HG03060 (cell line): ENCODE data around the gene ELOB.

ENCODE experiments used
- ATAC-seq: cut with Tn5 transposase; IDR thresholded peaks from one replicate; pipeline ENCODE4 v1.9.1; 2021; ENCODE audit warnings: low read depth, moderate number of reproducible peaks; ENCODE audit not compliant: unreplicated experiment

ELOB gene

GRCh38 chr16:2777231-2777902, at the start of gene ELOB:
Gene ELOB, minus strand, starts transcription at chr16:2777280. Its CDS starts 41 bp downstream, at chr16:2777239.
- ATAC-seq = no peak

DNA sequence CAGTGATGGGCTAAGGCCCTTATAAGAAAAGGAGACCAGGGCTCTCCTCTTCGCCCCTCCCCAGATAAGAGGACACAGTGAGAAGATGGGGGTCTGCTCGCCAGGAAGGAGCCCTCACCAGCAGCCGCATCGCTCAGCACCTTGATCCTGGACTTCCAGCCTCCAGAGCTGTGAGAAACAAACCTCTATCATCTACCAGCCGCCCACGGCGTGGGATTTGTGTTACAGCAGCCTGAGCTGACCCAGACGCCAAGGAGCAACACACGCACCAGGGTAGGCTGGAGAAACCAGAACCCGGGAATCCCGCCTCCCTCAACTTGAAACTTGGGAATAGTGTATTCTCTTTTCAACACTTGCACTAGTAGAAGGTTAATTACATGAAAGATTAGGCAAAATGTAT, 48.8 kb upstream of the ELOB start:
- no peak for ATAC-seq

GRCh38 chr16:2825049-2825742, 48.1 kb upstream of the ELOB start:
- ATAC-seq = no peak

- no peak for ATAC-seq
Observed at GRCh38 chr16:2824626-2825025, 47.5 kb upstream of the ELOB start.

DNA sequence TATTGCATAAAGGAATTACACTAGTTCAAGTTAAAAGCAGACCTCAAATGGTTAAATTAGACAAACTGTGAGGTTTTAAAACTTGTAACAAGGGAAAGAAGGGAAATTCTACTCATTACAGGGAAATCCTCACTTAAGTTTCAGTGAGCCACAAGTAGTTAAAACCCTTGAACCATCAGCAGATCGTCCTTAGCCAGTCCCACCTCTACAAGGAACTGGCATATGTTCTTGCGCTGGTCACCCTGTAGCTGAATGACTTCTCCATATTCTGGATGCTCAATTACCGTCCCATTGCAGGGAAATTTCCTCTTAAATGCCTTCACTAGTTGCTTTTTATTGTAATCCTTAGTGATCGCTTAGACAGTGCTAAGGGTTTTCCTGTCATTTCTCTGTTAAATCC, 45.4 kb upstream of the ELOB start:
- no peak for ATAC-seq

DNA sequence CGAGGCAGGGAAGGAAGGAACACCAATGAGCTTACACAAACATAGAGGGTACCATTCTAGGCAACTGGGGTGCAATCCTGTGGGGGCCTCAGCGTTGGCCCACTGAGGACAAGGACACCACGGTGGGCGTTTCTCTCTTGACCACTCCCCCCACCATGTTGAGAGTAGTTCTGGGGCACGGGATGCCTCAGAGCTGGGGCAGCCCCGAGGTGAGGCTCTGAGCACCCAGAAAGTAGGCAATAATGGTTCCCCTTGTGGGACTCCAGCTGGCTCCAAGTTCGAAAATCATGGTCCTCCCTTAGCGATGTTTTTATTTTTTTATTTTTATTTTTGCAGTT, 45.0 kb upstream of the ELOB start:
- no peak for ATAC-seq

- no peak for ATAC-seq
Observed at GRCh38 chr16:2821487-2822157, 44.5 kb upstream of the ELOB start.

- no peak for ATAC-seq
Observed at GRCh38 chr16:2820836-2821486, 43.9 kb upstream of the ELOB start.

DNA sequence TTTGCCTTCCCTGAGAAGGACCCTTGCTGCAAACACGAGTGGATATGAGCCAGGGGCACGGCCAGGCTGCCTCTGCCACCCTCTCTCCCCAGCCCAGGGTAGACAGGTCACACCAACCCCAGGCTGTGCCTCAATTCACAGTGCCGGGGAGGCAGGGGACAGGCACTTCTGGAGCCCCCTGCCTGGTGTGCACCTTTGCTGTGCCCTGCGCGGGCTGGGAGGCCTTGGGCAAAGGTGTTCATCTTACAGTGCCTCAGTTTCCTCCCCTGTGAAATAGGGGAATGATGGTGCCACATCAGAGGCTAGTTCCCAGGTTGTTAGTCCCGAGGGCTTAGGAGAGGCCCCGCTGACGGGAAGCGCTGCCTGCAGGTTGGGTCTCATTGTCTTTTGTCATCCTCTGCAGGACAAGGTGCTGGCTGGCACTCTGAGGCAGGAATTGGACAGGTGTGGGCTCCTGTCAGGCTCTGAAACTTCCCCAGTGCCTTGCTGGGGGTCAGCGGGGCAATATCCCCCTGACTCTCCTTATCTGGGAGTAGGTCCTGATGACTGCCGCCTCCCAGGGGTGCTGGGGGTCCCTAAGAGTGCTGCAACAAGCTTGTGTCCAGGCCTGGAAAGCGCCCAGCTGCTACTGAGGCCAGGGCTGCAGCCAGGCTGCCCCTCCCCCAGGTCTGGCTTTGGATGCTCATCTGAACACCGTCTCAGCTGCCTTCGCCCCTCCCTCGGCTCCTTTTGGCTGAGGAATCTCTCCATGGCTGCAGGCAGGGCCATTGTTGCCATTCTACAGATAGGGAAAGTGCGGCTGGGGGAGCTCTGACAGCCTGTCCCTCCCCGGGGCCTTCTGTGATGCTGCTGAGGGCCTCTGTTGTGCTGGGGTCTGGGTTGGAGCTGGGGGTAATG, 43.1 kb upstream of the ELOB start:
- no peak for ATAC-seq

GRCh38 chr16:2819179-2819938, 42.3 kb upstream of the ELOB start:
- ATAC-seq = no peak

DNA sequence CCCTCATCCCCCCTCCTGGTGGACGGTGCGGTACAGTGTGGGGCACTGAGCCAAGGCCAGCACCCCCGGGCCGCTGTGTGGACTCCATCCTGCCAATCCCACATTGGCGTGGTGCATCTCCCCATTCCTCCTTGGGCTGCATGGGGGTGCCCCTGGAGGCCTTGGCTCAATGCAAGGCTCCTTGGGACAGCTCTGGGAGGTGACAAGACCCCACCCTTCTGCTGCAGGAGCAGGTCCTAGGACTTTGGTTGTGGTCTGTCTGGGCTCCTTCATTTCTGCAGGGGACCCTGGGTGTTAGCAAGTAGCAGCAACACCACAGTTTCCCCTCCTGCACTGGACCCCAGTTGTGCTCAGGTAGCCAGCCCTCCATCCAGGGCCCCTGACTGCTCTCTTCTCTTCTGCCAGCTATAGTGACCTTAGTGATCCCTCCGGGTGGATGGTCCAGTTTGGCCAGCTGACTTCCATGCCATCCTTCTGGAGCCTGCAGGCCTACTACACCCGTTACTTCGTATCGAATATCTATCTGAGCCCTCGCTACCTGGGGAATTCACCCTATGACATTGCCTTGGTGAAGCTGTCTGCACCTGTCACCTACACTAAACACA, 41.3 kb upstream of the ELOB start:
- ATAC-seq = no peak

- no peak for ATAC-seq
Observed at GRCh38 chr16:2817340-2818271, 40.5 kb upstream of the ELOB start.

DNA sequence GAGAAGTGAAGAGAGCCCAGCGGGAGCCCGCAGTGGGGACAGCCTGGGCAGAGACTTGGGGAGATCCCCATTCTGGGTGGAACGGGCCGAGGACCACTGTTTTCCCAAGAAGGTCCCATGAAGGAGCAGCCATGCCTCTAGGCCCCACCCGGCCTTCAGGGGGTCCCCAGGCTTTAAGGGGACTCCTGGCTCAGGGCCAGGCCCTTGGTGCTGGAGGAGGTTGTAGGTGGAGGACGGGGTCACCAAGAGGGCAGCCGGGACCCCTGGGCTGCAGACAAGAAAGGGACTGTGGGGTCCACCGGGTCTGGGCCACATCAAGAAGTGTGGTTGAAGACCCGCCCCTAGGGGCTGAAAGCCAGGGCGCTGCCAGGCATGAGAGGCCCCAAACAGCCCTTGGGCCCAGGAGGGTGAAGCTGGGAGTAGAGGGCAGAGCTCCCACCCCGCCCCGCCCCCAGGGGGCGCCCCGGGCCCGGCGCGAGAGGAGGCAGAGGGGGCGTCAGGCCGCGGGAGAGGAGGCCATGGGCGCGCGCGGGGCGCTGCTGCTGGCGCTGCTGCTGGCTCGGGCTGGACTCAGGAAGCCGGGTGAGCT, 39.8 kb upstream of the ELOB start, which contains the start of gene PRSS21:
TSS of gene PRSS21 (plus strand) at position 487 of the 589 bp plus-strand sequence. CDS start at position 519, 32 bp downstream.
- ATAC-seq = no peak

- no peak for ATAC-seq
Observed at GRCh38 chr16:2815299-2815771, 38.3 kb upstream of the ELOB start.

GRCh38 chr16:2814551-2815298, 37.6 kb upstream of the ELOB start:
- ATAC-seq = no peak

DNA sequence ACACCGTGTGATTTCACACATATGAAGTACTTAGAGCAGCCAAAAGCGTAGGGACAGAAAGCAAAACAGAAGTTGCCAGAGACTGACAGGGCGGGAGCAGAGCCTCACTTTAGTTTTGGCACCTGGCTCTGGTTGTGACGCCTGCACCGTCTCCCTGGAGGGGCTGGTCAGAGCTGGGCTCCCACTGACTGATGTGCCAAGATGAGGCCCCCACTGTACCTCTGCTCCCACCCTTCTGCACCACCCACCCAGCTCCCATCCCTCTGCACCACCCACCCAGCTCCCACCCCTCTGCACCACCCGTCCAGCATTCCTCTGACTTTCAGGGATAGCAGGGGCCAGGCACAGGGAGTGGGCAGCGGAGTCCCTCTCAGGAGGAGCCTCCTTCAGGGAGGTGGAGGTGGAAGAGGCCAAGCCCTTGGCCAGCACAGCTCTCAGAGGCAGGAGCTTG, 36.7 kb upstream of the ELOB start:
- ATAC-seq = no peak
